Prostate gland (tissue), 2 donors: ENCODE data around the gene EAF2.

Experiments used
- POLR2A ChIP-seq: fragments of 450-650 bp; IDR thresholded peaks from one replicate; pipeline ENCODE4 v1.6.1; 2016; ENCODE audit warnings: antibody characterized with exemption, mild to moderate bottlenecking
- TF ChIP-seq, protein P1 (sequence below), 4 experiments: fragments of 200-600 bp in 2 of 4; fragments of 450-650 bp in 2 of 4; sonication (generic) in 2 of 4; IDR thresholded peaks; 1 replicate in 3 of 4; 2 replicates in 1 of 4; pipeline ENCODE4 v1.5.1; 2016 to 2019; ENCODE audit warnings: antibody characterized with exemption in 4 of 4, mild to moderate bottlenecking in 2 of 4, moderate library complexity in 2 of 4

DNA sequence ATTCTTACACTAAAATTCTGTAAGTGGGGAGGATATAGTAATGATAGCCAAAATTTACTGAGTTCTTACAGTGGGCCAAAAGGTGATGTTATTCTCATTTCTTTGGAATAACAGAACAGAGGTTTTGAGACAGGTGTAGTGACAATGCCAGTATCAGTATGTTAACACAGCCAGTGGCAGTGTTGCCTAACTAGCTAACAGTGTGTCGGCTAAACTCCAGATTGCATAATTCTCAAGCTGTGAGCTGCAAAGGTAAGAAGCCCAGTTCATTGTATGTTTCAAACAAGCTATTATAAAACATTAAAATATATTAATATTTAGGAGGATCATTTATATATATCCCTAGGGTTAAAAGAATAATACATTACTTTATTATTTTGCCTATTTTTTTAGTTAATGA lies 60.1 kb downstream of the EAF2 start:
- TF ChIP-seq, protein P1, sequence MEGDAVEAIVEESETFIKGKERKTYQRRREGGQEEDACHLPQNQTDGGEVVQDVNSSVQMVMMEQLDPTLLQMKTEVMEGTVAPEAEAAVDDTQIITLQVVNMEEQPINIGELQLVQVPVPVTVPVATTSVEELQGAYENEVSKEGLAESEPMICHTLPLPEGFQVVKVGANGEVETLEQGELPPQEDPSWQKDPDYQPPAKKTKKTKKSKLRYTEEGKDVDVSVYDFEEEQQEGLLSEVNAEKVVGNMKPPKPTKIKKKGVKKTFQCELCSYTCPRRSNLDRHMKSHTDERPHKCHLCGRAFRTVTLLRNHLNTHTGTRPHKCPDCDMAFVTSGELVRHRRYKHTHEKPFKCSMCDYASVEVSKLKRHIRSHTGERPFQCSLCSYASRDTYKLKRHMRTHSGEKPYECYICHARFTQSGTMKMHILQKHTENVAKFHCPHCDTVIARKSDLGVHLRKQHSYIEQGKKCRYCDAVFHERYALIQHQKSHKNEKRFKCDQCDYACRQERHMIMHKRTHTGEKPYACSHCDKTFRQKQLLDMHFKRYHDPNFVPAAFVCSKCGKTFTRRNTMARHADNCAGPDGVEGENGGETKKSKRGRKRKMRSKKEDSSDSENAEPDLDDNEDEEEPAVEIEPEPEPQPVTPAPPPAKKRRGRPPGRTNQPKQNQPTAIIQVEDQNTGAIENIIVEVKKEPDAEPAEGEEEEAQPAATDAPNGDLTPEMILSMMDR (IDR thresholded peaks at IDR 0.05): no peak
- no peak for TF ChIP-seq POLR2A
